SK-N-SH (cell line): ENCODE measurements around the gene KCNN3. TPM values are rescaled to one million over a fixed set of nuclear protein-coding genes. Genes with fewer than 3 reads are reported as not detected.

Source experiments
- CTCF ChIA-PET: fragments of 300-600, 350-600 bp; formaldehyde crosslinking; extraction: SDS; loops from one replicate; lab custom pipeline; 2021; lab: Yijun Ruan, JAX
- POLR2A ChIA-PET: fragments of 350-600 bp; sonication (Branson Sonifier 250); formaldehyde crosslinking; extraction: SDS; loops from one replicate; lab custom pipeline; 2020; ENCODE audit warnings: antibody characterized with exemption, inconsistent platforms; lab: Yijun Ruan, JAX
- DNase-seq: peaks from one replicate; pipeline ENCODE4 v3.0.0; 2012
- H2AFZ ChIP-seq: fragments of 200-600 bp; sonication (generic); 2 replicates; pipeline ENCODE4 v1.8.1; 2016; ENCODE audit warnings: antibody characterized with exemption, mild to moderate bottlenecking, low read depth
- H3F3A ChIP-seq: fragments of 200-600 bp; sonication (generic); replicated peaks from 2 replicates; pipeline ENCODE3; 2016; ENCODE audit warnings: antibody characterized with exemption, mild to moderate bottlenecking; ENCODE audit not compliant: insufficient read depth
- H3K27ac ChIP-seq, 2 experiments: fragments of 200-500 bp in 1 of 2; fragments of 200-600 bp in 1 of 2; sonication (Bioruptor generic) in 1 of 2; sonication (generic), shearing (Covaris generic) in 1 of 2; 2 replicates each; pipeline versions ENCODE4 v1.5.1 to v1.6.1; 2014 to 2016; ENCODE audit warnings: low read depth in 2 of 2, inconsistent platforms in 1 of 2, low read length in 1 of 2, mild to moderate bottlenecking in 1 of 2, mixed read lengths in 1 of 2
- H3K27me3 ChIP-seq: fragments of 200-600 bp; sonication (generic), shearing (Covaris generic); 2 replicates; pipeline ENCODE4 v1.6.1; 2016; ENCODE audit warnings: mixed run types; ENCODE audit not compliant: insufficient read depth
- H3K36me3 ChIP-seq, 2 experiments: fragments of 200-500 bp in 1 of 2; fragments of 200-600 bp in 1 of 2; sonication (Bioruptor generic) in 1 of 2; sonication (generic) in 1 of 2; replicated peaks in 1 of 2; 2 replicates each; pipeline versions ENCODE3 to v1.5.1; 2014 to 2016; ENCODE audit warnings: low read length in 1 of 2, mild to moderate bottlenecking in 1 of 2; ENCODE audit not compliant: insufficient read depth in 2 of 2, control insufficient read depth in 1 of 2
- H3K4me1 ChIP-seq, 2 experiments: fragments of 200-500 bp in 1 of 2; fragments of 200-600 bp in 1 of 2; sonication (Bioruptor generic) in 1 of 2; sonication (generic), shearing (Covaris generic) in 1 of 2; 2 replicates each; pipeline versions ENCODE4 v1.5.1 to v1.6.1; 2014 to 2016; ENCODE audit warnings: low read depth in 1 of 2, low read length in 1 of 2, mixed run types in 1 of 2; ENCODE audit not compliant: insufficient read depth in 2 of 2, control insufficient read depth in 1 of 2
- H3K4me2 ChIP-seq: fragments of 200-600 bp; sonication (generic), shearing (Covaris generic); 2 replicates; pipeline ENCODE4 v1.6.1; 2017; ENCODE audit warnings: mixed run types
- H3K4me3 ChIP-seq, 2 experiments: fragments of 200-500 bp in 1 of 2; fragments of 200-600 bp in 1 of 2; sonication (Bioruptor generic) in 1 of 2; sonication (generic), shearing (Covaris generic) in 1 of 2; 2 replicates each; pipeline versions ENCODE4 v1.5.1 to v1.8.1; 2014 to 2016; ENCODE audit warnings: low read depth in 2 of 2, inconsistent platforms in 1 of 2, low read length in 1 of 2, mild to moderate bottlenecking in 1 of 2, mixed read lengths in 1 of 2, moderate library complexity in 1 of 2
- H3K79me2 ChIP-seq: fragments of 200-600 bp; sonication (generic); 2 replicates; pipeline ENCODE4 v1.8.1; 2017; ENCODE audit warnings: mild to moderate bottlenecking; ENCODE audit not compliant: insufficient read depth
- H3K9ac ChIP-seq: fragments of 200-600 bp; sonication (generic); 2 replicates; pipeline ENCODE4 v1.6.1; 2017; ENCODE audit warnings: mixed run types
- H3K9me2 ChIP-seq: fragments of 200-600 bp; sonication (generic); 2 replicates; pipeline ENCODE4 v1.6.1; 2017; ENCODE audit warnings: mixed run types
- H3K9me3 ChIP-seq: fragments of 200-600 bp; sonication (generic); 2 replicates; pipeline ENCODE4 v1.6.1; 2017; ENCODE audit warnings: mixed run types, mild to moderate bottlenecking, moderate library complexity
- H4K20me1 ChIP-seq: fragments of 200-600 bp; sonication (generic); 2 replicates; pipeline ENCODE4 v1.6.1; 2017; ENCODE audit warnings: mild to moderate bottlenecking, mixed run types; ENCODE audit not compliant: insufficient read depth
- ELF1 ChIP-seq: IDR thresholded peaks from 2 replicates; pipeline ENCODE4 v1.4.0; 2012
- IRF3 ChIP-seq: fragments of 150-350 bp; IDR thresholded peaks from 2 replicates; pipeline ENCODE4 v1.6.1; 2016; ENCODE audit warnings: mild to moderate bottlenecking, low read depth, low read length
- NFIC ChIP-seq: IDR thresholded peaks from 2 replicates; pipeline ENCODE4 v1.4.0; 2012; ENCODE audit warnings: borderline replicate concordance
- RAD21 ChIP-seq: IDR thresholded peaks from 2 replicates; pipeline ENCODE4 v1.6.1; 2012; ENCODE audit warnings: mild to moderate bottlenecking, low read length
- REST ChIP-seq: IDR thresholded peaks from 2 replicates; pipeline ENCODE4 v1.6.1; 2012; ENCODE audit warnings: mild to moderate bottlenecking, low read depth, low read length, moderate library complexity
- SIN3A ChIP-seq: IDR thresholded peaks from 2 replicates; pipeline ENCODE4 v1.6.1; 2012; ENCODE audit warnings: low read depth, mild to moderate bottlenecking, low read length, moderate library complexity, borderline replicate concordance
- TEAD4 ChIP-seq: IDR thresholded peaks from 2 replicates; pipeline ENCODE4 v1.4.0; 2012; ENCODE audit warnings: mild to moderate bottlenecking, borderline replicate concordance; ENCODE audit not compliant: insufficient read depth
- USF2 ChIP-seq: fragments of 150-350 bp; IDR thresholded peaks from 2 replicates; pipeline ENCODE4 v1.6.1; 2017; ENCODE audit warnings: antibody characterized with exemption, low read length, low read depth, borderline replicate concordance
- WGBS: methylation state at CpG from one replicate; pipeline ENCODE4 v1.1.6; 2017; ENCODE audit warnings: low lambda C conversion rate; 5-methylcytosine and 5-hydroxymethylcytosine counted together
- polyA plus RNA-seq, 3 experiments: library from polyadenylated mRNA; depleted of rRNA; stranded (reverse); fragments of >200 nt; gene quantifications; 2 replicates each; pipeline ENCODE4 v1.2.3, GENCODE V29; 2012
- TF ChIP-seq, protein P1 (sequence below): fragments of 200-600 bp; sonication (generic); IDR thresholded peaks from 2 replicates; pipeline ENCODE4 v1.6.1; 2017; ENCODE audit warnings: antibody characterized with exemption, mild to moderate bottlenecking, moderate library complexity

The KCNN3 gene
- polyA plus RNA-seq, 1 of the 3 experiments (the other 2 are of a cell fraction), result 0.16 TPM

GRCh38 chr1:154705544-154705943, 164.5 kb downstream of the KCNN3 start:
- no peaks in the 10 kb centered on the region for H3K27me3 ChIP-seq
- DNase-seq, result no peak
- ChIA-PET CTCF (interaction anchor here (0.6 kb wide), 1 partner anchor 57 kb away, joined by 3 read pairs; no protein-coding TSS in a partner anchor), POLR2A (no interaction called here)
- H2AFZ ChIP-seq, result no peak overlapping the region
- no peak overlapping the region for H3K9ac ChIP-seq
- peaks cover 0 to 3% of the 10 kb centered on the region in 2 experiments; a peak in 1 of 4 replicates for H3K4me1 ChIP-seq
- WGBS, result 28% methylated on average over 2 of the region's 2 CpGs
- no peak overlapping the region for H3K27ac ChIP-seq
- H3K36me3 ChIP-seq, result no peaks in the 10 kb centered on the region
- TF ChIP-seq REST (no peak), TEAD4 (no peak), NFIC (no peak), USF2 (no peak), ELF1 (no peak), IRF3 (no peak), SIN3A (no peak), RAD21 (no peak)
- TF ChIP-seq, protein P1, sequence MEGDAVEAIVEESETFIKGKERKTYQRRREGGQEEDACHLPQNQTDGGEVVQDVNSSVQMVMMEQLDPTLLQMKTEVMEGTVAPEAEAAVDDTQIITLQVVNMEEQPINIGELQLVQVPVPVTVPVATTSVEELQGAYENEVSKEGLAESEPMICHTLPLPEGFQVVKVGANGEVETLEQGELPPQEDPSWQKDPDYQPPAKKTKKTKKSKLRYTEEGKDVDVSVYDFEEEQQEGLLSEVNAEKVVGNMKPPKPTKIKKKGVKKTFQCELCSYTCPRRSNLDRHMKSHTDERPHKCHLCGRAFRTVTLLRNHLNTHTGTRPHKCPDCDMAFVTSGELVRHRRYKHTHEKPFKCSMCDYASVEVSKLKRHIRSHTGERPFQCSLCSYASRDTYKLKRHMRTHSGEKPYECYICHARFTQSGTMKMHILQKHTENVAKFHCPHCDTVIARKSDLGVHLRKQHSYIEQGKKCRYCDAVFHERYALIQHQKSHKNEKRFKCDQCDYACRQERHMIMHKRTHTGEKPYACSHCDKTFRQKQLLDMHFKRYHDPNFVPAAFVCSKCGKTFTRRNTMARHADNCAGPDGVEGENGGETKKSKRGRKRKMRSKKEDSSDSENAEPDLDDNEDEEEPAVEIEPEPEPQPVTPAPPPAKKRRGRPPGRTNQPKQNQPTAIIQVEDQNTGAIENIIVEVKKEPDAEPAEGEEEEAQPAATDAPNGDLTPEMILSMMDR, result no peak
- no peaks in the 10 kb centered on the region for H3K9me3 ChIP-seq
- no peaks in the 10 kb centered on the region for H3K79me2 ChIP-seq
- no peak overlapping the region for H3K4me2 ChIP-seq
- H3F3A ChIP-seq, result no peaks in the 10 kb centered on the region
- H3K9me2 ChIP-seq, result no peaks in the 10 kb centered on the region
- no peak overlapping the region for H3K4me3 ChIP-seq
- no peaks in the 10 kb centered on the region for H4K20me1 ChIP-seq
